Esophagus muscularis mucosa (tissue), 4 donors: Measurements from ENCODE around the gene VTN.

Experiments used
- EP300 ChIP-seq: sonication (generic); formaldehyde crosslinking; IDR thresholded peaks from one replicate; pipeline ENCODE4 v1.6.1; 2017; ENCODE audit warnings: antibody characterized with exemption
- POLR2A ChIP-seq: fragments of 450-650 bp; IDR thresholded peaks from one replicate; pipeline ENCODE4 v1.6.1; 2017; ENCODE audit warnings: antibody characterized with exemption, moderate library complexity, mild to moderate bottlenecking, low read depth
- POLR2AphosphoS5 ChIP-seq, 2 donors: sonication (generic); formaldehyde crosslinking; IDR thresholded peaks; one replicate each; pipeline ENCODE4 v1.6.1; 2017; ENCODE audit warnings: antibody characterized with exemption in 2 of 2
- TF ChIP-seq, protein P1 (sequence below), 3 experiments: fragments of 200-600 bp in 2 of 3; fragments of 450-650 bp in 1 of 3; sonication (generic) in 2 of 3; IDR thresholded peaks; one replicate each; pipeline ENCODE4 v1.5.1; 2017 to 2019; ENCODE audit warnings: antibody characterized with exemption in 3 of 3, mild to moderate bottlenecking in 2 of 3, moderate library complexity in 1 of 3

DNA sequence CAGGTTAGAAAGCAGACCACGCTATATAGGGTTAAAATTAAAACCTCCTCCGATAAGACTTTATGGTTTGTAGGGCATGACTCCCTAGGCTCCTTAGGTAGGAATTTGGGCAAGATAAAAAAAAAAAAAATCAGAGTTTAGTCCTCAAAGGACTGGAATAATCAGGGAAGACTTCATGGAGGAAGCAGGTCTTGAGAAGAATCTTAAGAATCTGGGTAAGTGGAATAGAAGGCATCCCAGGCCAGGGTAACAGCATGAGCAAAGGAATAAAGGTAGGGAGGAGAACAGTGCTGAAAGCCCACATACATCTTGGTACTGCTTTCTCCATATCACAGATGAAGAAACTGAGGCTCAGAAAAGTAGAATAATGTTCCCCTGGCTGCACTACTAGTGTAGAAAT is 20.5 kb upstream of the VTN start:
- TF ChIP-seq POLR2A, result no peak
- TF ChIP-seq, protein P1, sequence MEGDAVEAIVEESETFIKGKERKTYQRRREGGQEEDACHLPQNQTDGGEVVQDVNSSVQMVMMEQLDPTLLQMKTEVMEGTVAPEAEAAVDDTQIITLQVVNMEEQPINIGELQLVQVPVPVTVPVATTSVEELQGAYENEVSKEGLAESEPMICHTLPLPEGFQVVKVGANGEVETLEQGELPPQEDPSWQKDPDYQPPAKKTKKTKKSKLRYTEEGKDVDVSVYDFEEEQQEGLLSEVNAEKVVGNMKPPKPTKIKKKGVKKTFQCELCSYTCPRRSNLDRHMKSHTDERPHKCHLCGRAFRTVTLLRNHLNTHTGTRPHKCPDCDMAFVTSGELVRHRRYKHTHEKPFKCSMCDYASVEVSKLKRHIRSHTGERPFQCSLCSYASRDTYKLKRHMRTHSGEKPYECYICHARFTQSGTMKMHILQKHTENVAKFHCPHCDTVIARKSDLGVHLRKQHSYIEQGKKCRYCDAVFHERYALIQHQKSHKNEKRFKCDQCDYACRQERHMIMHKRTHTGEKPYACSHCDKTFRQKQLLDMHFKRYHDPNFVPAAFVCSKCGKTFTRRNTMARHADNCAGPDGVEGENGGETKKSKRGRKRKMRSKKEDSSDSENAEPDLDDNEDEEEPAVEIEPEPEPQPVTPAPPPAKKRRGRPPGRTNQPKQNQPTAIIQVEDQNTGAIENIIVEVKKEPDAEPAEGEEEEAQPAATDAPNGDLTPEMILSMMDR (IDR thresholded peaks at IDR 0.05), result no peak
- no peak for TF ChIP-seq POLR2AphosphoS5 (IDR thresholded peaks at IDR 0.05)
- TF ChIP-seq EP300, result no peak
